ENCODE results near the gene TRIM38. TPM values are rescaled to one million over a fixed set of nuclear protein-coding genes. Genes with fewer than 3 reads are reported as not detected.

The TRIM38 gene
- total and polyA plus RNA-seq, 2 of the 13 experiments (the other 11 are each of a cell fraction or from before 2014, with no cell fraction given): 2.5 to 3.1 TPM

DNA sequence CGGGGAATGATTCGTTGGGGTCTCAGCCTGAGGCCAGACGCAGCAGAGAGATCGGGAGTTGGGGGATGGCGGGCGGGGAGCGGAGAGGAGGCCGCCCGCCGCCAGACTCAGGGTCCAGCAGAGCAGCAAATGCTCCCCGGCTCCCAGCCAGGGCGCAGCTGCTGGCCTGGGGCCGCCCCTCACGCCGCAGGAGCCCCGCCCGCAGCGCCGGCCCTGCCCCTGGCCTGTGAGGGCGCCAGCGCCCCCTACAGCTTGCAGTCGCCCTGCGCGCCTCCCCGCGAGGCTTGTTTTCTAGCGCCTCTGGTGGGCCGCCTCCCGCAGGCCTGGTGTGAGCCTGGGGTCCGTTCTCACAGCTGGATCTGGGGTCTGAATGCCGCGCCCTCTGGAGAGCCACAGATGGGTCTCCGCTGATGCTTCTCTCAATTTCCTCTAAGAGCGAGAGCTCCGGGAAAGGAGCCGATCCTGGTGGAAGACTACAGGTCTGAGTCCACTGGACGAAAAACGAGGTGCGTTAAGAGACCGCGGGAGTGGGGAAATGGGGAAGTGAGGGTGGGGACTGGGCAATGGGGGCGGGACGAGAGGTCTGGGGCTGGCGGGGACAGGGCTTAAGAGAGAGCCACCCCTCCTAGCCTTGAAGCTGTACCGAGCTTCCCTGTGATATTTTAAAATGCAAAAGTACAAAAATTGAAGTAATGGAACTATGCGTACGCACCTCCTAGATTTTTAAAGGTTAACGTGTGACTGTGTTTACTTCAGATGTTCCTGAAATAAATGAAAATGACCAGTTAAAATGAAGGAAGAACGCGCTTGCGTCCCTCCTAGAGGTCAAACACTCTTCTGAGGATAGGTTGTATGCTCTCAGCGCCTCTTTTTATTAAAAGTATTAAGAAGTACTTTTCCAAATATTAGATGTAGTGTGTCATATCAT is 30.1 kb downstream of the TRIM38 start (continued):
- TF ChIP-seq, protein P1, sequence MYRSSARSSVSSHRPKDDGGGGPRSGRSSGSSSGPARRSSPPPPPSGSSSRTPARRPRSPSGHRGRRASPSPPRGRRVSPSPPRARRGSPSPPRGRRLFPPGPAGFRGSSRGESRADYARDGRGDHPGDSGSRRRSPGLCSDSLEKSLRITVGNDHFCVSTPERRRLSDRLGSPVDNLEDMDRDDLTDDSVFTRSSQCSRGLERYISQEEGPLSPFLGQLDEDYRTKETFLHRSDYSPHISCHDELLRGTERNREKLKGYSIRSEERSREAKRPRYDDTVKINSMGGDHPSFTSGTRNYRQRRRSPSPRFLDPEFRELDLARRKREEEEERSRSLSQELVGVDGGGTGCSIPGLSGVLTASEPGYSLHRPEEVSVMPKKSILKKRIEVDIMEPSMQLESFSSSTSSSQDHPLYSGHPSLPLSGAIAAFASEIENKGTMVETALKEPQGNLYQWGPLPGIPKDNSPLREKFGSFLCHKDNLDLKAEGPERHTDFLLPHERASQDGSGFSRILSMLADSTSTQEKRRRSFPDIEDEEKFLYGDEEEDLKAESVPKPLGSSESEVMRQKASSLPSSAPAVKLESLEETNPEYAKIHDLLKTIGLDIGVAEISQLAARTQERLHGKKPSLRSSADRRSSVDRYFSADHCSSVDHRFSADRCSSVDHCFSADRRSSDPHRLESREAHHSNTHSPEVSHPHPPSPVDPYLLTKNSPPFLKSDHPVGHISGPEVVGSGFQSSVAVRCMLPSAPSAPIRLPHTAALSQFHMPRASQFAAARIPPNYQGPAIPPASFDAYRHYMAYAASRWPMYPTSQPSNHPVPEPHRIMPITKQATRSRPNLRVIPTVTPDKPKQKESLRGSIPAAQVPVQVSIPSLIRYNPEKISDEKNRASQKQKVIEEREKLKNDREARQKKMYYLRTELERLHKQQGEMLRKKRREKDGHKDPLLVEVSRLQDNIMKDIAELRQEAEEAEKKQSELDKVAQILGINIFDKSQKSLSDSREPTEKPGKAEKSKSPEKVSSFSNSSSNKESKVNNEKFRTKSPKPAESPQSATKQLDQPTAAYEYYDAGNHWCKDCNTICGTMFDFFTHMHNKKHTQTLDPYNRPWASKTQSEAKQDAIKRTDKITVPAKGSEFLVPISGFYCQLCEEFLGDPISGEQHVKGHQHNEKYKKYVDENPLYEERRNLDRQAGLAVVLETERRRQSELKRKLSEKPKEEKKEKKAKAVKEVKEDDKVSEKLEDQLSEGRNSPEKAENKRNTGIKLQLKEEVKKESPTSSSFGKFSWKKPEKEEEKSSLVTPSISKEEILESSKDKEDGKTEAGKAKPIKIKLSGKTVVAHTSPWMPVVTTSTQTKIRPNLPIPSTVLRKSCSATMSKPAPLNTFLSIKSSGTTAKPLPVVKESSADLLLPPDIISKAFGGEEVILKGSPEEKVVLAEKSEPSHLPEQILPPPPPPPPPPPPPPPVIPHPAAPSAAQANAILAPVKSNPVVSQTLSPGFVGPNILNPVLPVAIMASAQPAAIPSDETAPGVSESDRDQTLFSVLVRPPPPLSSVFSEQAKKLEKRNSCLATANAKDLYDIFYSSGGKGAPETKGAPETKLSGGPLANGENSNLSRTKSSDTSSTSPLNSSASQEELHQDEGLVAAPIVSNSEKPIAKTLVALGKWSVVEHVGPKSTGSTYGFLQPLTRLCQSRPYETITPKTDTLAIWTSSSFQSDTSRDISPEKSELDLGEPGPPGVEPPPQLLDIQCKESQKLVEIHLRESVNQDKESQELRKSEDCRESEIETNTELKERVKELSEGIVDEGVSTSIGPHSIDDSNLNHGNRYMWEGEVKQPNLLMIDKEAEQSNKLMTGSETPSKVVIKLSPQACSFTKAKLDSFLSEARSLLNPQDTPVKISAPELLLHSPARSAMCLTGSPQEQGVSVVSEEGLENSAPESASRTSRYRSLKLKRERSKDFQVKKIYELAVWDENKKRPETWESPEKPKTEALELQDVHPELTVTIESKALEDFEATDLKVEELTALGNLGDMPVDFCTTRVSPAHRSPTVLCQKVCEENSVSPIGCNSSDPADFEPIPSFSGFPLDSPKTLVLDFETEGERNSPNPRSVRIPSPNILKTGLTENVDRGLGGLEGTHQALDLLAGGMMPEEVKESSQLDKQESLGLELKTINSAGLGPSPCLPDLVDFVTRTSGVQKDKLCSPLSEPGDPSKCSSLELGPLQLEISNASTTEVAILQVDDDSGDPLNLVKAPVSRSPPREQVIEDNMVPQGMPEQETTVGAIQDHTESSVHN (CRISPR knock-in tag; IDR thresholded peaks at IDR 0.05): peak; percentile 27; the same call in 1 of the 2 replicates
- peak; percentile 80; the same call in 1 of the 2 replicates for TF ChIP-seq TFDP1 (CRISPR knock-in tag; IDR thresholded peaks at IDR 0.05; ENCODE audit: borderline replicate concordance)
- TF ChIP-seq DDIT3 (CRISPR knock-in tag; IDR thresholded peaks at IDR 0.05): no peak
- peak; percentile 72; the same call in 1 of the 2 replicates for TF ChIP-seq ZNF337 (CRISPR knock-in tag; IDR thresholded peaks at IDR 0.05; ENCODE audit: borderline replicate concordance, low read depth)
- no peak for TF ChIP-seq ZNF143 (CRISPR knock-in tag; IDR thresholded peaks at IDR 0.05)
- TF ChIP-seq, protein P2, sequence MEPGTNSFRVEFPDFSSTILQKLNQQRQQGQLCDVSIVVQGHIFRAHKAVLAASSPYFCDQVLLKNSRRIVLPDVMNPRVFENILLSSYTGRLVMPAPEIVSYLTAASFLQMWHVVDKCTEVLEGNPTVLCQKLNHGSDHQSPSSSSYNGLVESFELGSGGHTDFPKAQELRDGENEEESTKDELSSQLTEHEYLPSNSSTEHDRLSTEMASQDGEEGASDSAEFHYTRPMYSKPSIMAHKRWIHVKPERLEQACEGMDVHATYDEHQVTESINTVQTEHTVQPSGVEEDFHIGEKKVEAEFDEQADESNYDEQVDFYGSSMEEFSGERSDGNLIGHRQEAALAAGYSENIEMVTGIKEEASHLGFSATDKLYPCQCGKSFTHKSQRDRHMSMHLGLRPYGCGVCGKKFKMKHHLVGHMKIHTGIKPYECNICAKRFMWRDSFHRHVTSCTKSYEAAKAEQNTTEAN (CRISPR knock-in tag; conservative IDR thresholded peaks at IDR 0.05): peak; percentile 42
- TF ChIP-seq, protein P3, sequence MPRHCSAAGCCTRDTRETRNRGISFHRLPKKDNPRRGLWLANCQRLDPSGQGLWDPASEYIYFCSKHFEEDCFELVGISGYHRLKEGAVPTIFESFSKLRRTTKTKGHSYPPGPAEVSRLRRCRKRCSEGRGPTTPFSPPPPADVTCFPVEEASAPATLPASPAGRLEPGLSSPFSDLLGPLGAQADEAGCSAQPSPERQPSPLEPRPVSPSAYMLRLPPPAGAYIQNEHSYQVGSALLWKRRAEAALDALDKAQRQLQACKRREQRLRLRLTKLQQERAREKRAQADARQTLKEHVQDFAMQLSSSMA (CRISPR knock-in tag; IDR thresholded peaks at IDR 0.05): peak; percentile 92
- no peak for TF ChIP-seq HMGA1 (CRISPR knock-in tag; conservative IDR thresholded peaks at IDR 0.05)
- TF ChIP-seq ZNF510 (CRISPR knock-in tag; IDR thresholded peaks at IDR 0.05; ENCODE audit: low read depth): peak; percentile 37; the same call in 1 of the 2 replicates
- no peak for TF ChIP-seq ZFP90 (CRISPR knock-in tag; IDR thresholded peaks at IDR 0.05; ENCODE audit: borderline replicate concordance)
- TF ChIP-seq ASH2L (IDR thresholded peaks at IDR 0.05; ENCODE audit: insufficient read length, low read depth, low read length): peak; percentile 83
- peak; percentile 84; the same call in 1 of the 2 replicates for TF ChIP-seq ZNF552 (CRISPR knock-in tag; IDR thresholded peaks at IDR 0.05; ENCODE audit: borderline replicate concordance)
- TF ChIP-seq ZNF326 (CRISPR knock-in tag; IDR thresholded peaks at IDR 0.05; ENCODE audit: borderline replicate concordance): no peak
- TF ChIP-seq BCL6 (CRISPR knock-in tag; IDR thresholded peaks at IDR 0.05): no peak
- TF ChIP-seq ZNF317 (CRISPR knock-in tag; IDR thresholded peaks at IDR 0.05): no peak
- TF ChIP-seq NFKBIZ (CRISPR knock-in tag; IDR thresholded peaks at IDR 0.05): no peak
